HCT116 (cell line): ENCODE results near the gene STX19. TPM values are rescaled to one million over a fixed set of nuclear protein-coding genes. Genes with fewer than 3 reads are reported as not detected.

Experiments used
- ATAC-seq: fragments of 200-7000 bp; cut with Tn5 transposase; 2 replicates; pipeline ENCODE4 v1.9.1; 2020; ENCODE audit warnings: mild to moderate bottlenecking, moderate library complexity
- BruUV-seq: library from RNA; stranded (reverse); fragments of 400-500 nt; replicated peaks from 2 replicates; lab custom pipeline; 2021; lab: Mats Ljungman, UMichigan
- CTCF ChIA-PET: fragments of 300-600 bp; sonication (Branson Sonifier 250); formaldehyde crosslinking; loops from one replicate; lab custom pipeline; 2021; ENCODE audit warnings: antibody characterized with exemption; lab: Charles Lee
- POLR2A ChIA-PET: fragments of 300-600, 350-600 bp; sonication (Branson Sonifier 250); formaldehyde crosslinking; loops from one replicate; lab custom pipeline; 2021; ENCODE audit warnings: antibody characterized with exemption; lab: Charles Lee
- RAD21 ChIA-PET, 2 experiments: fragments of 300-600 bp; sonication (Branson Sonifier 250); formaldehyde crosslinking; loops; one replicate each; lab custom pipeline; 2023; ENCODE audit warnings: low total read pairs in 2 of 2; ENCODE audit not compliant: uncharacterized antibody in 2 of 2, unreplicated experiment in 2 of 2, low non-redundant PET in 1 of 2; lab: Charles Lee
- DNase-seq: peaks from one replicate; pipeline ENCODE4 v3.0.0-alpha.2; 2010; ENCODE audit warnings: low read depth, low spot score
- H2AFZ ChIP-seq: fragments of 200-600 bp; shearing (Covaris generic), sonication (generic); 2 replicates; pipeline ENCODE4 v1.6.1; 2017; ENCODE audit warnings: low read depth, mixed run types, mixed read lengths, antibody characterized with exemption, low read length; ENCODE audit not compliant: poor library complexity, severe bottlenecking
- H3K27ac ChIP-seq: 2 replicates; pipeline ENCODE4 v1.5.1; 2012; ENCODE audit warnings: low read depth, low read length
- H3K27me3 ChIP-seq: fragments of 200-600 bp; sonication (generic); 2 replicates; pipeline ENCODE4 v1.6.1; 2016; ENCODE audit warnings: mixed run types, low read length, mixed read lengths; ENCODE audit not compliant: insufficient read depth
- H3K36me3 ChIP-seq, 2 experiments: fragments of 200-500 bp in 1 of 2; fragments of 200-600 bp in 1 of 2; sonication (Bioruptor generic) in 1 of 2; sonication (generic) in 1 of 2; 2 replicates each; pipeline versions ENCODE4 v1.5.1 to v1.6.1; 2014 to 2016; ENCODE audit warnings: low read length in 2 of 2, inconsistent platforms in 1 of 2, mixed read lengths in 1 of 2, mixed run types in 1 of 2; ENCODE audit not compliant: insufficient read depth in 2 of 2, control insufficient read depth in 1 of 2
- H3K4me1 ChIP-seq, 2 experiments: fragments of 200-600 bp in 1 of 2; sonication (generic) in 1 of 2; 2 replicates each; pipeline versions ENCODE4 v1.5.1 to v1.6.1; 2012 to 2017; ENCODE audit warnings: low read length in 2 of 2, inconsistent platforms in 1 of 2, mild to moderate bottlenecking in 1 of 2, mixed read lengths in 1 of 2, mixed run types in 1 of 2, moderate library complexity in 1 of 2; ENCODE audit not compliant: insufficient read depth in 2 of 2, control insufficient read depth in 1 of 2
- H3K4me2 ChIP-seq: fragments of 200-600 bp; sonication (generic); 2 replicates; pipeline ENCODE4 v1.6.1; 2017; ENCODE audit warnings: mixed run types, low read length, mixed read lengths
- H3K4me3 ChIP-seq, 2 experiments: fragments of 200-600 bp in 1 of 2; sonication (generic) in 1 of 2; replicated peaks in 1 of 2; 2 replicates each; pipeline ENCODE4 v1.5.1; 2011 to 2016; ENCODE audit warnings: low read length in 2 of 2, control low read depth in 1 of 2, low read depth in 1 of 2, mild to moderate bottlenecking in 1 of 2, mixed read lengths in 1 of 2, mixed run types in 1 of 2
- H3K79me2 ChIP-seq: fragments of 200-600 bp; sonication (generic); 2 replicates; pipeline ENCODE4 v1.6.1; 2017; ENCODE audit warnings: mild to moderate bottlenecking, mixed run types, low read length, moderate library complexity, mixed read lengths; ENCODE audit not compliant: insufficient read depth
- H3K9ac ChIP-seq: fragments of 200-600 bp; sonication (generic); 2 replicates; pipeline ENCODE4 v1.6.1; 2016; ENCODE audit warnings: low read length, mixed read lengths
- H3K9me2 ChIP-seq: fragments of 200-600 bp; sonication (generic), shearing (Covaris generic); 2 replicates; pipeline ENCODE4 v1.6.1; 2017; ENCODE audit warnings: mixed run types, mild to moderate bottlenecking, moderate library complexity; ENCODE audit not compliant: insufficient read depth
- H3K9me3 ChIP-seq, 2 experiments: fragments of 200-500 bp in 1 of 2; fragments of 200-600 bp in 1 of 2; sonication (Bioruptor generic) in 1 of 2; sonication (generic) in 1 of 2; 2 replicates each; pipeline ENCODE4 v1.6.1; 2014 to 2017; ENCODE audit warnings: low read length in 2 of 2, mixed read lengths in 2 of 2, inconsistent platforms in 1 of 2, low read depth in 1 of 2, mild to moderate bottlenecking in 1 of 2, mixed run types in 1 of 2, moderate library complexity in 1 of 2; ENCODE audit not compliant: control insufficient read depth in 1 of 2, insufficient read depth in 1 of 2
- H4K20me1 ChIP-seq: fragments of 200-600 bp; sonication (generic), shearing (Covaris generic); 2 replicates; pipeline ENCODE4 v1.6.1; 2017; ENCODE audit warnings: mixed run types, mild to moderate bottlenecking, moderate library complexity; ENCODE audit not compliant: insufficient read depth
- ATF3 ChIP-seq: IDR thresholded peaks from 2 replicates; pipeline ENCODE4 v1.6.1; 2012
- CBX3 ChIP-seq: IDR thresholded peaks from 2 replicates; pipeline ENCODE4 v1.6.1; 2012; ENCODE audit warnings: low read depth
- JUND ChIP-seq: IDR thresholded peaks from 2 replicates; pipeline ENCODE4 v1.6.1; 2012
- POLR2A ChIP-seq: IDR thresholded peaks from 2 replicates; pipeline ENCODE4 v1.7.0; 2011; ENCODE audit warnings: borderline replicate concordance; ENCODE audit not compliant: insufficient read depth, insufficient read length; ENCODE audit errors: extremely low read depth
- POLR2AphosphoS5 ChIP-seq: IDR thresholded peaks from 2 replicates; pipeline ENCODE4 v1.6.1; 2011; ENCODE audit warnings: mild to moderate bottlenecking, low read depth, low read length, moderate library complexity
- SP1 ChIP-seq: IDR thresholded peaks from 2 replicates; pipeline ENCODE4 v1.6.1; 2012; ENCODE audit warnings: low read depth
- TCF7L2 ChIP-seq: IDR thresholded peaks from 2 replicates; pipeline ENCODE4 v1.7.0; 2011; ENCODE audit warnings: borderline replicate concordance, inconsistent platforms; ENCODE audit not compliant: insufficient read depth, insufficient read length; ENCODE audit errors: extremely low read depth
- ZBTB33 ChIP-seq: IDR thresholded peaks from 2 replicates; pipeline ENCODE4 v1.6.1; 2011; ENCODE audit warnings: mild to moderate bottlenecking, low read length, moderate library complexity; ENCODE audit not compliant: insufficient replicate concordance; ENCODE audit errors: extremely low read depth
- intact Hi-C: fragments of 100-400 bp; cut with micrococcal nuclease; formaldehyde crosslinking; loops from 2 replicates; pipeline ENCODE4 v1.10.0; 2022
- total RNA-seq: library from RNA; stranded (reverse); gene quantifications from one replicate; pipeline ENCODE4 v1.2.1, GENCODE V29; 2021; ENCODE audit not compliant: unreplicated experiment

Gene STX19
- total RNA-seq, 1 experiment from 2014 or later, result not detected

GRCh38 chr3:93981649-93982048, 46.7 kb downstream of the STX19 start (continued):
- TF ChIP-seq JUND (no peak), SP1 (no peak)

DNA sequence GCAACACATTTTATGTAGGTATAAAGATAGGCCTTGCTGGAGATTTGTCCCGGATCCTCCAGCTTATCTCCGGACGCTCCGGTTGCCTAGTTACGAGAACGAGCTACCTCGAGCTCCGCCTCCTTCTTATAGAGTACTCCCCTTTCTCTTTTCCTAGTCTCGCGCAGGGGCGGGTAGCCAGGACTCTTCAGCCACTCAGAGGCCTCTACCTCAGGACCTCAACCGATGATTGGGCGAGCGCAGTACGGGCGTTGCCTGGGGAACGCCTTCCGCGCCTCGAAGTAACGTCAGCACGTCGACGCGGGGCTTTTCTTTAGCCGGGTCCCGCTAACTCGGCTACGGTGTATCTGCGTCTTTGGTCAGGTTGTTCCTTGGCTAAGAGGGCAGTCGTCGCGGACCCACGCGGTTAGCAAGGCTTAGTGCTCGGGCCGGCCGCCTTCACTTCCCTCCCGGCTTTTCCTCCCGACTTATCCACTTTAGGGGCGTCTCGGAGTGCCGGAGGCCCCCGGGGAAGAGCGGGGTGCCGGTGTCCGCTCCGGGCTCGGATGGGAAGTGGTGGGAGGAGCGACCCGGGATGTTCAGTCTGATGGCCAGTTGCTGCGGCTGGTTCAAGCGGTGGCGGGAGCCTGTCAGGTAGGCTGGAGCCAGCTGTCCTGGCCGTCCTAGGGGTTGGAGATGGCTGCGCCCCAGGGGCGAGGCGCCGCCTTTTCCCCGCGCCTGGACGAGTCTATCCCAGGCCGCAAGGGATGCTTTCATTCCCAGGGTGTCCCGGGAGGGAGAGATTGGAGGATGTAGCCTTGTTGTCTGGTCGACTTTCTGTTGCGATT, 48.3 kb downstream of the STX19 start, which contains the start of gene ARL13B:
Gene ARL13B (plus strand): TSS at position 306 of the 827 bp plus-strand sequence. CDS start 269 bp downstream, at position 575.
- TF ChIP-seq ATF3, result no peak
- peak; percentile 10 for TF ChIP-seq ZBTB33
- TF ChIP-seq POLR2AphosphoS5, result peak; percentile 80
- no peak for TF ChIP-seq CBX3
- peak; percentile 87 for TF ChIP-seq SP1
- peak; percentile 80 for TF ChIP-seq POLR2A
- TF ChIP-seq TCF7L2, result no peak
- POLR2A ChIA-PET, result interaction anchor here (0.5 to 1.1 kb wide), 4 partner anchors 9 to 167 kb away, joined by 3 to 8 read pairs (median 3); partner anchors contain the start of genes DHFR2 and NSUN3
- Histone ChIP-seq H4K20me1 (no peaks in the 10 kb centered on the region), H3K9me2 (no peaks in the 10 kb centered on the region; the same call in 1 of the 2 replicates), H3K9ac (peak within 1 kb of the TSS; percentile 71), H3K4me1 (peaks cover 3 to 12% of the 10 kb centered on the region in 2 experiments; a peak in 2 of 4 replicates), H3K9me3 (no peaks in the 10 kb centered on the region), H3K36me3 (no peaks in the 10 kb centered on the region), H3K4me3 (peak within 1 kb of the TSS; percentile 61 to 79), H3K4me2 (peak within 1 kb of the TSS; percentile 80), H2AFZ (peak within 1 kb of the TSS; percentile 24), H3K27me3 (no peaks in the 10 kb centered on the region), H3K27ac (peak within 1 kb of the TSS; percentile 76), H3K79me2 (peaks cover 34% of the 10 kb centered on the region)
- ATAC-seq (peak; percentile 99), DNase-seq (peak; percentile 95)
- BruUV-seq, result TSS peak; percentile 66
- CTCF ChIA-PET, result interaction anchor here (0.9 to 1.3 kb wide), 2 partner anchors 25 to 89 kb away, joined by 3 to 5 read pairs; no protein-coding TSS in a partner anchor
- RAD21 ChIA-PET, result no interaction called here
- intact Hi-C loops, result no loop called here
